ENCODE data around the gene RIC8B.

Gene RIC8B

DNA sequence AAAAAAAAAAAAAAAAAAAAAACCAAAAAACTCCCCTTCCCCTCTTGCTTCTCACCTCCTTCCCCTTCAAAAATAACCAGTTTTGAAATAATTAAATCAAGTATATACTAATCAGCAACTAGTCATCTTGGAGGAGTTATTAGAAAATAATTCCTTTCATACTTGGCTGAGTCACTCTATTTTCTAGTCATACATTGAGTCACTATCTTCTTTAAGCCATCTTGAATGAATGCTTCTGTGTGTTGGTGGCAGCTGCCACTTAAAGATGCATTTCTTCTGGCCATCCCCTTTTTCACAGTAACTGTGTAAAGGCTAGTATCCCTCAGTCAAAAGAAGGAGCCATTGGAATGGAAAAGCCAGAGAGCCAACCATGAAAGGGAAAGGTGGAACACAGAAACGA lies 97.0 kb downstream of the RIC8B start:
- peak; percentile 27 for DNase-seq (ENCODE audit: low read depth)
- TF ChIP-seq, protein P1, sequence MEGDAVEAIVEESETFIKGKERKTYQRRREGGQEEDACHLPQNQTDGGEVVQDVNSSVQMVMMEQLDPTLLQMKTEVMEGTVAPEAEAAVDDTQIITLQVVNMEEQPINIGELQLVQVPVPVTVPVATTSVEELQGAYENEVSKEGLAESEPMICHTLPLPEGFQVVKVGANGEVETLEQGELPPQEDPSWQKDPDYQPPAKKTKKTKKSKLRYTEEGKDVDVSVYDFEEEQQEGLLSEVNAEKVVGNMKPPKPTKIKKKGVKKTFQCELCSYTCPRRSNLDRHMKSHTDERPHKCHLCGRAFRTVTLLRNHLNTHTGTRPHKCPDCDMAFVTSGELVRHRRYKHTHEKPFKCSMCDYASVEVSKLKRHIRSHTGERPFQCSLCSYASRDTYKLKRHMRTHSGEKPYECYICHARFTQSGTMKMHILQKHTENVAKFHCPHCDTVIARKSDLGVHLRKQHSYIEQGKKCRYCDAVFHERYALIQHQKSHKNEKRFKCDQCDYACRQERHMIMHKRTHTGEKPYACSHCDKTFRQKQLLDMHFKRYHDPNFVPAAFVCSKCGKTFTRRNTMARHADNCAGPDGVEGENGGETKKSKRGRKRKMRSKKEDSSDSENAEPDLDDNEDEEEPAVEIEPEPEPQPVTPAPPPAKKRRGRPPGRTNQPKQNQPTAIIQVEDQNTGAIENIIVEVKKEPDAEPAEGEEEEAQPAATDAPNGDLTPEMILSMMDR (IDR thresholded peaks at IDR 0.05; ENCODE audit: low read length, missing control alignments), result no peak
- no peak overlapping the region for H3K4me3 ChIP-seq (replicated peaks; ENCODE audit: low read depth, low read length)

DNA sequence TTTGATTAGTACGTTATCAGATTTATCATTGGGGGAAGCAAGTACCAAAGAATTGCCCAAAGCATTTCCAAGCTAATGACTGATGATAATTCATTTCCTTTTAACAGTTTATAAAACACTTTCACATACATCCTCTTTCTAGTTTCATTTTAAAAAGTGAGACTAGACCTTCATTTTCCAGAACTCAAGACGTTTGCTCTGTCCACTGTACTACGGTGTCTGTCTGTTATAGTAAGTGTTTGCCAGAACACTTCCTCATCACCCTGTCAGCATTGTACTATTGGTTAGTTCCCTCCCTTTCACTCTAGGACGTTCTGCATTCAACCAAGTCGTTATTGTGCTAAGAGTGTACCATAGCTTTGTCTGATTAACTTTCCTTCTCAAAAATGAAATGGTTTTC lies 99.5 kb downstream of the RIC8B start:
- no peak for DNase-seq (ENCODE audit: low read depth)
- TF ChIP-seq, protein P1 (IDR thresholded peaks at IDR 0.05; ENCODE audit: low read length, missing control alignments), result no peak
- H3K4me3 ChIP-seq (replicated peaks; ENCODE audit: low read depth, low read length), result no peak overlapping the region

DNA sequence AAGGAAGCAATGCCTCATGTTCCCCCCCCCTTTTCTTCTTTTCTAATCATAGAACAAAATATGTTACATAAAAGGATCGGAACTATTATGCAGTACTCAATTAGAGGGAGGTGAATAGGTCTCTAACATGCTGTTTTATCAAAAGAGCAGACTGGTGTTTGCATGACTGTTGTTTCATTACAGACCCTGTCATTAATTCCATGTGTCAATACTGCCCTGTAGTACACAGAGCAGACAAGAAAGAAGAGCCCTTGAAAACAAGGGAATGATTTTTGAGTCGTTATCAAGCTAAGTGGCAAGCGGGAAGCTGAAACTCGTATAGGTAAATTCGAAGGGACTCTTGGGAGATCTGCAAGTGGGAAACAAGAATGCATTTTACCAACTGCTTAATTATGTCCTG lies 104.3 kb downstream of the RIC8B start:
- H3K4me3 ChIP-seq (replicated peaks; ENCODE audit: low read depth, low read length), result no peak overlapping the region
- TF ChIP-seq, protein P1 (IDR thresholded peaks at IDR 0.05; ENCODE audit: low read length, missing control alignments), result no peak
- no peak for DNase-seq (ENCODE audit: low read depth)

DNA sequence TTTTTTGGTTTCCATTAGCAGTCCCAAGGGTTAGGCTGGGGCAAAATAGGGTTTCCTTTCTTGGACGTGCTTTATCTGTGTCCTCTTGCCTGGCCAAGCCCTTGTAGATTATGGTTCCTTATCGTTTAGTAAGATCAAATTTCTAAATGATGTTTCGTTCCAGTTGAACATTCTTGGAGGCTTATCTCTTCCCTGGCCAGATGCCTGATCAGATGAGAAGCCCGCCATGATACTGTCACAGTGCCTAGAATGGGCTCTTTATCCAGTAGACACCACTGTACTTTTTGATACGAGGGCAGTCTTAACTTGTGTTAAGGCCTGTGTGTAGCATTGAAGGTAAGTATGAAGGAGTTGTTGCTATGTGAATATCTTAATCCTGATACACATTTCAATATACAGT lies 105.1 kb downstream of the RIC8B start:
- H3K4me3 ChIP-seq (replicated peaks; ENCODE audit: low read depth, low read length), result no peak overlapping the region
- DNase-seq (ENCODE audit: low read depth), result no peak
- TF ChIP-seq, protein P1 (IDR thresholded peaks at IDR 0.05; ENCODE audit: low read length, missing control alignments), result no peak

DNA sequence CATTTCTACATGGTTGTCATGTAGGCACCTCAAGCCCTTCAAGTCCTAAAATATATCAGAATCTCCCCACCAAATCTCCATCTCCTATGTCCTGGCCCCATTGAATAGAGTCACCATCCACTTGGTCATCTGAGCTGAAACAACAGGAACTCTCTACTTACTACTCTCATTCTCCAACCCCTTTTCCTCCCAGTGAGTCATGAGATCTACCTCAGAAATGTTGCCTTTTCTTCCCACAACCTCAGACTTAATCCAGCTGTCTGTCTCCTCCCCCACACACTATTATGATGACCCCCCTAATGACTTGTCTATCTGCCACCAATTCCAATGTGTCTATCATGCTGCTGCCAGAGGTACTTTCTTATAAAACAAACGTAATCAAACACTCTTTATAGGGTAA lies 108.9 kb downstream of the RIC8B start:
- DNase-seq (ENCODE audit: low read depth), result peak; percentile 42
- TF ChIP-seq, protein P1 (IDR thresholded peaks at IDR 0.05; ENCODE audit: low read length, missing control alignments), result no peak
- no peak overlapping the region for H3K4me3 ChIP-seq (replicated peaks; ENCODE audit: low read depth, low read length)

DNA sequence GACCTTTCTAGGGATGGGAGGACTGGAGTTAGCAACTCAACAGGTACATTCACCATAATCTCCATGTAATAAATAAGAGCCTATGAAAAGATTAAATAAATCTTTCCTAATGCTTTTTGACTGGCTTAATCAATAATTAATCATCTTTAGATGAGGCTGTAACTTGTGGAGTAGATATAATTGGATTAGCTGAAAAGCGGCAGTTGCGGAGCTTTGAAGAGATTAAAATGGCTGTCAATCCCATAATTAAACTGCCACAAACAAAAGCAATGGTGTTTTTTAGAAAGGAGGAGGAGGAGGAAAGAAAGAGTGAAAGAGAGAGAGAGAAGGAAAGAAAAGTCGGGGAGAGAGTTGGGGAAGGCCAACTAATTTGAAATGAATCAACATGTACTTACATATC lies 110.5 kb downstream of the RIC8B start:
- DNase-seq (ENCODE audit: low read depth), result no peak
- TF ChIP-seq, protein P1 (IDR thresholded peaks at IDR 0.05; ENCODE audit: low read length, missing control alignments), result no peak
- H3K4me3 ChIP-seq (replicated peaks; ENCODE audit: low read depth, low read length), result no peak overlapping the region

DNA sequence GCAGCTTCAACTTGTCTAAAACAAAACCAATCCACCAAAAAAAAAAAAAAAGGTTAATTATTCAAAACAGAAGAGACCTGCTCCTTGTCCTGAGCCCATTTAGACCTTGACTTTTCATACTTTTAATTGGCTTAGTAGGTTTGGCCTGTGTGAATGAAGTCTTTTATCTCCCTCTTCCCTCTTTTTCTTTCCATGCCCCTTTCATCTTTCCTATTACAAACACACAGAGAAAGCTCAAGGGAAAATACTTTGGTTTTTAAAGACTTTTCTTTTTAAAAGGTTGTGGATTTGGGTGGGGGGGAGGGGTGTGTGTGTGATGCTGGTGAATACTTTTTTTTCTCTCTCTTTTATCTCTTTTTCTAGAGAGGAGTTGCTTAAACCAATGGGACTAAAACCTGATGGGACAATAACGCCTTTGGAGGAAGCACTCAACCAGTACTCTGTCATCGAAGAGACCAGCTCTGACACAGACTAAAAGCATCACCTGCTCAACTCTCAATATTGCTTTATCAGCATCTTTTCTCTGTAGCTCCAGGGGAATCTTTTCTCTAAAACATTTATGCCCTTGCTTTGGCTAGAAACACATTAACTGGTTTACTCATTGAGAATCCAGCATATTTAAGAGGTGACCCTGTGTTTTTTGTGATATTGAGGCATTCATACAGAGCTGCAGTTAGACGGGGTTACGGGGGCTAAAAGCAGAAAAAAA lies 111.2 kb downstream of the RIC8B start:
- TF ChIP-seq, protein P1 (IDR thresholded peaks at IDR 0.05; ENCODE audit: low read length, missing control alignments), result no peak

More for the DNA sequence above, 111.2 kb downstream of the RIC8B start:
- no peak overlapping the region for H3K4me3 ChIP-seq (replicated peaks; ENCODE audit: low read depth, low read length)
- no peak for DNase-seq (ENCODE audit: low read depth)
